Peyer's patch (tissue), 4 donors: Measurements from ENCODE around the gene BLVRB. TPM values are rescaled to one million over a fixed set of nuclear protein-coding genes. Genes with fewer than 3 reads are reported as not detected.

ENCODE experiments used
- DNase-seq, 3 donors: peaks; one replicate each; pipeline ENCODE4 v3.0.0-alpha.2; 2017 to 2019
- H3K27ac ChIP-seq, 4 donors: fragments of 200-600 bp; sonication (generic); one replicate each; pipeline ENCODE4 v1.5.1; 2016 to 2019
- H3K27me3 ChIP-seq, 2 donors: fragments of 200-600 bp; sonication (generic); one replicate each; pipeline ENCODE4 v1.5.1; 2019
- H3K36me3 ChIP-seq, 3 donors: fragments of 200-600 bp; sonication (generic); one replicate each; pipeline ENCODE4 v1.5.1; 2016 to 2019
- H3K4me1 ChIP-seq, 4 donors: fragments of 200-600 bp; sonication (generic); one replicate each; pipeline ENCODE4 v1.5.1; 2016 to 2019
- H3K4me3 ChIP-seq, 4 donors: fragments of 200-600 bp; sonication (generic); 1 replicate in 3 of 4; 2 replicates in 1 of 4; pipeline ENCODE4 v1.5.1; 2016 to 2019; ENCODE audit warnings: mild to moderate bottlenecking in 1 of 4
- H3K9me3 ChIP-seq, 4 donors: fragments of 200-600 bp; sonication (generic); one replicate each; pipeline ENCODE4 v1.5.1; 2016 to 2019; ENCODE audit warnings: mild to moderate bottlenecking in 1 of 4
- CTCF ChIP-seq, 6 experiments: fragments of 450-650 bp in 4 of 6; fragments of 200-600 bp in 2 of 6; sonication (generic) in 1 of 6; IDR thresholded peaks; one replicate each; pipeline ENCODE4 v1.5.1; 2017 to 2019; ENCODE audit warnings: antibody characterized with exemption in 6 of 6, mild to moderate bottlenecking in 3 of 6, moderate library complexity in 1 of 6
- POLR2A ChIP-seq, 2 donors: fragments of 450-650 bp; IDR thresholded peaks; one replicate each; pipeline ENCODE4 v1.5.1; 2017; ENCODE audit warnings: antibody characterized with exemption in 2 of 2, mild to moderate bottlenecking in 2 of 2, moderate library complexity in 2 of 2
- total RNA-seq, 4 donors: library from RNA; depleted of rRNA; stranded (reverse); fragments of >200 nt; gene quantifications; one replicate each; pipeline ENCODE4 v1.1.0, GENCODE V29; 2016

Gene BLVRB
- total RNA-seq, 4 donors from 2014 or later: 148 to 277 (median 218) TPM

GRCh38 chr19:40452016-40452415 lies 13.5 kb downstream of the BLVRB start:
- Histone ChIP-seq H3K4me3 (no peak overlapping the region), H3K4me1 (no peaks in the 10 kb centered on the region), H3K27me3 (no peaks in the 10 kb centered on the region), H3K27ac (no peak overlapping the region), H3K9me3 (no peaks in the 10 kb centered on the region), H3K36me3 (peaks cover 0 to 32% (median 0%) of the 10 kb centered on the region in 3 donors)
- no peak for TF ChIP-seq POLR2A (IDR thresholded peaks at IDR 0.05)
- TF ChIP-seq CTCF (IDR thresholded peaks at IDR 0.05): no peak
- no peak for DNase-seq

GRCh38 chr19:40450664-40451063 lies 14.9 kb downstream of the BLVRB start:
- H3K9me3 ChIP-seq: no peaks in the 10 kb centered on the region
- no peak overlapping the region for H3K4me3 ChIP-seq
- TF ChIP-seq CTCF (IDR thresholded peaks at IDR 0.05) (no peak), POLR2A (IDR thresholded peaks at IDR 0.05) (no peak)
- H3K27me3 ChIP-seq: no peaks in the 10 kb centered on the region
- no peak for DNase-seq
- H3K27ac ChIP-seq: no peak overlapping the region
- no peaks in the 10 kb centered on the region for H3K4me1 ChIP-seq
- peaks cover 0 to 28% (median 0%) of the 10 kb centered on the region in 3 donors for H3K36me3 ChIP-seq

GRCh38 chr19:40449506-40449905 lies 16.0 kb downstream of the BLVRB start:
- Histone ChIP-seq H3K36me3 (peaks cover 0 to 20% (median 0%) of the 10 kb centered on the region in 3 donors), H3K4me3 (no peak overlapping the region), H3K9me3 (no peaks in the 10 kb centered on the region), H3K4me1 (no peaks in the 10 kb centered on the region), H3K27ac (no peak overlapping the region), H3K27me3 (no peaks in the 10 kb centered on the region)
- no peak for DNase-seq
- TF ChIP-seq CTCF (IDR thresholded peaks at IDR 0.05) (no peak), POLR2A (IDR thresholded peaks at IDR 0.05) (no peak)

GRCh38 chr19:40446263-40446784 lies 19.2 kb downstream of the BLVRB start:
- H3K9me3 ChIP-seq: no peaks in the 10 kb centered on the region
- no peak overlapping the region for H3K27ac ChIP-seq
- no peak overlapping the region for H3K4me3 ChIP-seq
- no peaks in the 10 kb centered on the region for H3K27me3 ChIP-seq
- TF ChIP-seq CTCF (IDR thresholded peaks at IDR 0.05) (no peak), POLR2A (IDR thresholded peaks at IDR 0.05) (no peak)
- DNase-seq: no peak
- peaks cover 0 to 14% (median 0%) of the 10 kb centered on the region in 4 donors for H3K4me1 ChIP-seq
- H3K36me3 ChIP-seq: peaks cover 0 to 28% (median 0%) of the 10 kb centered on the region in 3 donors

GRCh38 chr19:40445780-40446262 lies 19.7 kb downstream of the BLVRB start:
- Histone ChIP-seq H3K4me3 (no peak overlapping the region), H3K4me1 (peaks cover 0 to 15% (median 0%) of the 10 kb centered on the region in 4 donors), H3K27ac (no peak overlapping the region), H3K27me3 (no peaks in the 10 kb centered on the region), H3K36me3 (peaks cover 0 to 33% (median 0%) of the 10 kb centered on the region in 3 donors), H3K9me3 (no peaks in the 10 kb centered on the region)
- DNase-seq: no peak
- no peak for TF ChIP-seq CTCF (IDR thresholded peaks at IDR 0.05)
- no peak for TF ChIP-seq POLR2A (IDR thresholded peaks at IDR 0.05)
